ENCODE data around the gene ENTR1. TPM values are rescaled to one million over a fixed set of nuclear protein-coding genes. Genes with fewer than 3 reads are reported as not detected.

The ENTR1 gene
- total RNA-seq, 1 donor from 2014 or later, result 34.9 TPM

GRCh38 chr9:136443087-136443486 lies 32.7 kb upstream of the ENTR1 start:
- peaks cover 26% of the 10 kb centered on the region for H3K36me3 Mint-ChIP-seq
- H3K4me1 ChIP-seq, result peaks cover 2% of the 10 kb centered on the region
- H3K9me3 ChIP-seq (ENCODE audit: low read depth), result no peaks in the 10 kb centered on the region
- no peak overlapping the region for H3K4me3 ChIP-seq
- H3K27me3 Mint-ChIP-seq (ENCODE audit: insufficient read depth, low read depth), result peaks cover 12% of the 10 kb centered on the region
- DNase-seq (ENCODE audit: low spot score), result no peak
- no peak overlapping the region for H3K9ac ChIP-seq
- H3K27ac Mint-ChIP-seq, result no peak overlapping the region
- H4K20me1 ChIP-seq (ENCODE audit: low read depth), result peaks cover 27% of the 10 kb centered on the region
- H3K27me3 ChIP-seq, result no peaks in the 10 kb centered on the region
- no peaks in the 10 kb centered on the region for H3K9me3 Mint-ChIP-seq
- peaks cover 3% of the 10 kb centered on the region for H3K4me1 Mint-ChIP-seq
- H3K4me2 ChIP-seq, result no peak overlapping the region
- no peaks in the 10 kb centered on the region for H3K36me3 ChIP-seq
- H3K79me2 ChIP-seq (ENCODE audit: low read depth), result peaks cover 12% of the 10 kb centered on the region
- no peak overlapping the region for H3K4me3 Mint-ChIP-seq
- no peak overlapping the region for H2AFZ ChIP-seq (replicated peaks)
- no peak overlapping the region for H3K27ac ChIP-seq
- peaks cover 22% of the 10 kb centered on the region for H3F3A ChIP-seq (ENCODE audit: low read depth)
- TF ChIP-seq EZH2 (IDR thresholded peaks at IDR 0.05), result no peak
- TF ChIP-seq CTCF (IDR thresholded peaks at IDR 0.05), result no peak
- no peak for TF ChIP-seq EZH2phosphoT487 (IDR thresholded peaks at IDR 0.05)

GRCh38 chr9:136442265-136442664 lies 31.9 kb upstream of the ENTR1 start:
- Histone ChIP-seq H3K4me2 (no peak overlapping the region), H3K4me1 (peaks cover 9% of the 10 kb centered on the region), H3K4me3 (no peak overlapping the region), H3K9ac (no peak overlapping the region), H3K27ac (no peak overlapping the region), H3K36me3 (no peaks in the 10 kb centered on the region), H3K27me3 (no peaks in the 10 kb centered on the region), H4K20me1 (ENCODE audit: low read depth) (peaks cover 35% of the 10 kb centered on the region), H3F3A (ENCODE audit: low read depth) (peaks cover 22% of the 10 kb centered on the region), H3K9me3 (ENCODE audit: low read depth) (no peaks in the 10 kb centered on the region), H2AFZ (replicated peaks) (no peak overlapping the region), H3K79me2 (ENCODE audit: low read depth) (peaks cover 20% of the 10 kb centered on the region)
- Mint-ChIP-seq H3K36me3 (peaks cover 23% of the 10 kb centered on the region), H3K4me1 (peaks cover 10% of the 10 kb centered on the region), H3K27me3 (ENCODE audit: insufficient read depth, low read depth) (peaks cover 17% of the 10 kb centered on the region), H3K9me3 (no peaks in the 10 kb centered on the region), H3K4me3 (no peak overlapping the region), H3K27ac (no peak overlapping the region)
- TF ChIP-seq EZH2phosphoT487 (IDR thresholded peaks at IDR 0.05) (no peak), CTCF (IDR thresholded peaks at IDR 0.05) (no peak), EZH2 (IDR thresholded peaks at IDR 0.05) (no peak)
- no peak for DNase-seq (ENCODE audit: low spot score)

GRCh38 chr9:136441681-136442245 lies 31.3 kb upstream of the ENTR1 start:
- no peaks in the 10 kb centered on the region for H3K27me3 ChIP-seq
- TF ChIP-seq CTCF (IDR thresholded peaks at IDR 0.05) (no peak), EZH2 (IDR thresholded peaks at IDR 0.05) (no peak), EZH2phosphoT487 (IDR thresholded peaks at IDR 0.05) (no peak)
- H3K4me1 ChIP-seq, result peaks cover 9% of the 10 kb centered on the region
- peaks cover 22% of the 10 kb centered on the region for H3F3A ChIP-seq (ENCODE audit: low read depth)
- Mint-ChIP-seq H3K27me3 (ENCODE audit: insufficient read depth, low read depth) (peaks cover 17% of the 10 kb centered on the region), H3K9me3 (no peaks in the 10 kb centered on the region), H3K36me3 (peaks cover 23% of the 10 kb centered on the region), H3K4me3 (peak overlapping the region; percentile 70), H3K4me1 (peaks cover 15% of the 10 kb centered on the region), H3K27ac (peak overlapping the region; percentile 57)
- no peaks in the 10 kb centered on the region for H3K36me3 ChIP-seq
- H3K9me3 ChIP-seq (ENCODE audit: low read depth), result no peaks in the 10 kb centered on the region
- H3K9ac ChIP-seq, result no peak overlapping the region
- no peak overlapping the region for H3K27ac ChIP-seq
- H3K4me2 ChIP-seq, result no peak overlapping the region
- peaks cover 40% of the 10 kb centered on the region for H4K20me1 ChIP-seq (ENCODE audit: low read depth)
- no peak overlapping the region for H3K4me3 ChIP-seq
- no peak for DNase-seq (ENCODE audit: low spot score)
- H3K79me2 ChIP-seq (ENCODE audit: low read depth), result peaks cover 25% of the 10 kb centered on the region
- no peak overlapping the region for H2AFZ ChIP-seq (replicated peaks)
